Measurements from ENCODE around the gene PCDH9.

PCDH9 gene

GRCh38 chr13:66751691-66752090 lies 478.4 kb downstream of the PCDH9 start:
- no peak for DNase-seq (ENCODE audit: low read depth)

GRCh38 chr13:66748712-66749111 lies 481.4 kb downstream of the PCDH9 start:
- DNase-seq (ENCODE audit: low read depth), result no peak

GRCh38 chr13:66745307-66745706 lies 484.8 kb downstream of the PCDH9 start:
- DNase-seq (ENCODE audit: low read depth), result no peak

DNA sequence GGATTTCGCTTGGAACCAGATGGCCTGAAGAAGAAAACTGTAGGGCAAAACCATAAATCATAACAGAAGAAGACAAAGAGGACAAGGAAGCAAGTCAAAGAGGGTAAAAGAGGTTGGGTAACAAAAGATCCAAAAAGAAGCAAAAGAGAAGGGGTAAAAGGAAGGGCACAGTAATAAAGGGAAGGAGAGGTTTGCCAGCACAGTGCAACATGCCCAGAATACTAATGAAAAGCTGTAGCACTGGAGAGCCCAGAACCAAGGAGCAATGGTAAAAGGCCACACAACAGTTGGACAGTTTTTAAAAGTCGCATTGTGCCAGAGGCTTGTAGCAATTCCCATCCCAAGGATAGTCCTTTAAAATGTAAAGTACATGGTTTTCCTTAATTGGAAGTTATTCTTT lies 506.6 kb downstream of the PCDH9 start:
- DNase-seq (ENCODE audit: low read depth), result no peak

GRCh38 chr13:66716538-66716937 lies 513.6 kb downstream of the PCDH9 start:
- no peak for DNase-seq (ENCODE audit: low read depth)

GRCh38 chr13:66714795-66715194 lies 515.3 kb downstream of the PCDH9 start:
- DNase-seq (ENCODE audit: low read depth), result no peak

GRCh38 chr13:66704110-66704509 lies 526.0 kb downstream of the PCDH9 start:
- DNase-seq (ENCODE audit: low read depth), result no peak

DNA sequence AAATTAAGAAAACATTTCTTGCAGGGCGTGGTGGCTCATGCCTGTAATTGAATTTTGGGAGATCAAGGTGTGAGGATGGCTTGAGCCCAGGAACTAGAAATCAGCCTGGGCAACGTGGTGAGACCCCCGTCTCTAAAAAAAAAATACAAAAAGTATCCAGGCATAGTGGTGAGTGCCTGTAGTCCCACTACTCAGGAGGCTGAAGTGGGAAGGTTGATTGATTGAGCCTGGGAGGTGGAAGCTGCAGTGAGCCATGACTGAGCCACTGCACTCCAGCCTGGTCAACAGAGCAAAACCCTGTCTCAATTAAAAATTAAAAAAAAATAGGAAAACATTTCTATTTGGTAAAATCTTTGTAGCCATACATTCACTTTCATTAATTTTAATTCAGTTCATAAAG lies 526.5 kb downstream of the PCDH9 start:
- DNase-seq (ENCODE audit: low read depth), result no peak

DNA sequence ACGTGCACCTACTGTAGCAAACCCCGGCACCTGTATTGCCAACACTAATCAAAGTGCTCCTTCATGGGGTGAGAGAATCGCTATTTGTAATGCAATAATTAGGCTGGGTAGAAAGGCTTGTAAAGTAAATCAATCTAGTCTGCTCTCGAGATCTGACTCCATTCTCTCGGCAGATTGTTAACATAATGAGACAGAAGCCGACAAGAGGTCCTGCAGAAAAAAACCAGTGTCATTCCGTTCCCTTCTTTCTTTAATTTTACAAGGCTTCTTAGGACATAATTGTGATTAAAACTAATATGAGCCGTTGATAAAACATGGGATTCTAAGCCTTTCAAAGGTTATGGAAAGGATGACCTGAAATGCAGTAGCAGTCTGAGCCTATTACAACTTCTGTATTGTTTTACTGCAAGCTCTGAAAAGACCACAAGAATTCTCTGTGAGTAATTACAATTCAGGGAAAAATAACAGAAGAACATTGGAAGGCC lies 530.0 kb downstream of the PCDH9 start:
- no peak for DNase-seq (ENCODE audit: low read depth)

DNA sequence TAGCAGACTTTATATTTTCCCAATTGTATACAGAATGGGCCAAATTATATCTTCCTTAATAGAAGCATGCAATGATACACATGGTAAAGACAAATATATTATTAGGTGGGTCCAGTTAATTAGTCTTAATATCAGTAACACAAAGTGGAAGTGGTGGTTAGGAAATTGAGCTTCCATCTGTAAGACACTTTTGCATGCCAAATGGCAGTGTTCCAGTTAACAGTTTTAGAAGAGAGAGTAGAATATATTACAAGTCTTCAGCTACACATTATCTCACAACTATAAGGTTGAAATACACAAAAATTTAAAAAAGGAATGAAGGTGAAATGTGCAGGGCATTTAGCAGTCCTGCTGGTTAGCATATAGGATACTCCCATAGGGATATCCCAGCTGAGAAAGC lies 536.5 kb downstream of the PCDH9 start:
- DNase-seq (ENCODE audit: low read depth), result no peak

- DNase-seq (ENCODE audit: low read depth), result no peak
These were observed 539.0 kb downstream of the PCDH9 start for GRCh38 chr13:66691149-66691548.

- no peak for DNase-seq (ENCODE audit: low read depth)
These were observed 540.5 kb downstream of the PCDH9 start for GRCh38 chr13:66689628-66690027.

DNA sequence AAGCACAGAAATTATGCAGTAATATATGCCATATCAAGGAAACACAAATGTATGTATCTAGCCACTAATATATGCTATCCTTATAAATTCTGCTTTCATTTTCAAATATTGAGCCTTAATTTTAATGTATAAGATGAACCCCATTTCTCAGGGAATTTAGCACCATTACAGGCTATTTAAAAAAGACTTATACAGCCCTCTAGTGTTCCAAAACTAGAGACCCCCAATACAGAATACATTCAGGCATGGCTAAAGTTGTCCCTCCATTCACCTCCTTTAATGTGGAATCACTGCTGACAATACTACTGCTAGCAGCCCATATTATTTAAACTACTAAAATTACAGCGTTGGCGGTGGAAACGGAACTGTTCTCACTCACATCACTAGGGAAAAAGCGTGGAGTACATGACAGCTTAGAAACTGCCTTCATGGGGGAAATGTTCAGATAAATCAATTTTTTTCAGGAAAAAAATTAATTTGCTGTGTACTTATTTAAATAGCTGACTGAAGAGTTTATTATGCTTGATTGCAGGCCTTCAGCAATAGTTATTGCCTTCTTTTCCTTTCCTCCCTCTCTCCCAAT lies 541.0 kb downstream of the PCDH9 start:
- DNase-seq (ENCODE audit: low read depth), result no peak

DNA sequence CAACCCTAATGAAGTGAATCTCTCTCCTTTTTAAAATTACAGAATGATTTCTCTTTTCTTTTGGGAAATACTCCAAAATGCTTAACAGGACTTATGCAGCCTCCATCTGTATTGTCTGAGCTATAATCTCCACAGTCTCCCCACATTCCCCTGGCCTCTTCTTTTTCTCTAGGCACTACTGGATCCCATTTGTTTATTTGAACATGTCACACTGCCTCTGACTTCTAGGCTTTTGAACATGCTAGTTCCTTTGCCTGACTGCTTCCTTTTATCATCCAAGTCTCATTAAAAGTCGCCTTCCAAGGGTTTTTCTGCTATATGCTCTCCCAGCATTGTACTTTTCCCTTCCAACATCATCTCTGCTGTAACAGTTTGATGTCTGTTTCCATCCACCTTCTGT lies 548.7 kb downstream of the PCDH9 start:
- DNase-seq (ENCODE audit: low read depth), result no peak

GRCh38 chr13:66680031-66680430 lies 550.1 kb downstream of the PCDH9 start:
- no peak for DNase-seq (ENCODE audit: low read depth)

DNA sequence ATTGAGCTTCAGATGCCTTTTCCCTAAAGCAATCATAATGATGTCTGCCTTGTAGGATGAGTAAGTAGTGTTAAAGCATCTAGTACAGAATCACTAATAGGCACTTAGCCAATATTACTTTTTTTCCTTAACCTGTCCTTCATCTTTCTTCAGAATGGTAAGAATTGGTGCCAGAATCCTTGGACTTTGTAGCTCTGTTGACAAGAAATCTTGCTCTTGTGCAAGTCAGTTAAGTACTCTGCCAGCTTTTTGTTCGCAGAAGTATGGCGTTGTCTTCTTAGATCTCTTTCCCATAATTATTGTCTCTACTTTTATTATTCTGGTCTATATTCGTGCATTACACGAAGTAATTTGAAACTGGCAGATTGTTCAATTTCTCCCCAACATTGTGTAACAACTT lies 554.5 kb downstream of the PCDH9 start:
- DNase-seq (ENCODE audit: low read depth), result no peak

DNA sequence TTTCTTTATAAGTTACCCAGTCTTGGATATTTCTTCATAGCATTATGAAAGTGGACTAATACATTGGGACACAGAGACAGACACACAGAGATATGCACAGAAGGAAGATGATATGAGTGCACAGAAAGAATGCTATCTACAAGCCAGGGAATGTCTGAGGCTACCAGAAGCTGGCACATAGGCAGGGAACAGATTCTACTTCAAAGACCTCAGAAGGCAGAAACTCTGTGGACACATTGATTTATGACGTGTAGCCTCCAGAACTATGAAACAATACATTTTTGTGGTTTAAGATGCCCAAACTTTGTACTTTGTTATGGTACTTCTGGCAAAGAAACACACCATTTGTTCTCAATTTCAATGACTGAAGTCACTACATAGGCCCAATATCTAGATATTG lies 556.7 kb downstream of the PCDH9 start:
- DNase-seq (ENCODE audit: low read depth), result no peak

DNA sequence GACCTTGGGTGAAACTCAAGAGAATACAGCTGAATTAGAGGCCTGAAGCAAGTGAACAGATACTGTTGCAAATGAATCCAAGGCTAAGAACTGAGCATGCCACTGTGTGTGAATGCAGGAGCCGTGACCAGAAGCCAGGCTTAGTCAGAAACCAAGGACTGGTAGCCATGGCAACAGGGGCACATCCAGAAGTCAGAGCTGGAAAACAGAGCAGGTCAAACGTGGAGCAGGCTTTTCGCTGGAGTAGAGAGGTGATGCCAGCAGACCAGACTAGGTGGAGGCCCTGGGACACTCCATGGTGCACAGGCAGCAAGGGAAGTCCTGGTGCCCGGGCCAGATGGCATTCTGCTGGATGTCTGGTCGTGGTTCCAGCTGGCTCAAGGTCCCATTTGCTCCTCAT lies 564.1 kb downstream of the PCDH9 start:
- no peak for DNase-seq (ENCODE audit: low read depth)

- DNase-seq (ENCODE audit: low read depth), result no peak
These were observed 566.4 kb downstream of the PCDH9 start for GRCh38 chr13:66663711-66664110.

GRCh38 chr13:66663206-66663605 lies 566.9 kb downstream of the PCDH9 start:
- DNase-seq (ENCODE audit: low read depth), result no peak

DNA sequence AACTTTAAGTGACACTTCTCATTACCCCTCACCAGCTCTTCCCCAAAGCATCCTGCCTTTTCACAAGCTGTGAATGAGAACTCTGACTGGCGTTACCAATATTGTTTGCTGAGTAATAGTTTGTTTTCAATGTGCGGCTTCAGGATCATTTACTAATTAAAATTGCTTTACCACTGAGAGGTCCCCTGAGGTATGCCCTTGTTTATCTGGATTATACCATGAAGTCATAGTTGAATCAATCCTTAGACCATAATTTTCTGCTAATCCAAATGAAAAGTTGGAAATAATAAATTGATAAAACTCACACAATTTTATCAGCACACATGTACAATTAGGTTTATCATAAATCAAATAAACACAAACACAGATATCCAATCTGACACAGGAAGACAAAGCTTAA lies 568.8 kb downstream of the PCDH9 start:
- no peak for DNase-seq (ENCODE audit: low read depth)

GRCh38 chr13:66660468-66660813 lies 569.7 kb downstream of the PCDH9 start:
- DNase-seq (ENCODE audit: low read depth), result no peak

GRCh38 chr13:66659701-66660467 lies 570.3 kb downstream of the PCDH9 start:
- DNase-seq (ENCODE audit: low read depth), result no peak

- DNase-seq (ENCODE audit: low read depth), result no peak
These were observed 570.9 kb downstream of the PCDH9 start for GRCh38 chr13:66659286-66659685.

All from HS-27A (cell line).